ENCODE data around the gene KHK.

KHK gene

DNA sequence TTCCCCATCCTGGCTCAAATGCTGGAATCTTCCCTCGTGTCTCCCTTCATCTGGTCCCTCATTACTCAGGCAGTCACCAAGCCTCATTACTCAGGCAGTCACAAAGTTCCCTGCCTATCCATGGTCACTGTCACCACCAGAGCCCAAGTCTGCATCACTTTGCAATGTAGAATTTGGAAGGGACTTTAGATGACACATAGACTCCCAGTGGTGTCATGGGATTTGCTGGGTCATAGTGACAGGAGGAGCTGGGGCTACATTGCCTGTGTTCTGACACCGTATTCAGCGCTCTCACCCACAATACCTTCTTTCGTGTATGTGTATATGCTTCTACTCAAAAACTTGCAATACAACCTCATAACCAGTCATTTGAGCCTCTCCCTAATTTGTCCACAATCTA lies 10.2 kb upstream of the KHK start:
- Histone ChIP-seq H3K27me3 (no peaks in the 10 kb centered on the region), H4K20me1 (no peaks in the 10 kb centered on the region), H3K4me1 (peaks cover 70 to 94% (median 78%) of the 10 kb centered on the region in 10 experiments), H3K4me2 (peak overlapping the region; percentile 93 to 100 (median 99)), H3K9me3 (replicated peaks in 1 of 11) (no peaks in the 10 kb centered on the region), H3K27ac (peak overlapping the region in 9 of 11 experiments; percentile 81 to 93 (median 91); a peak in 18 of 22 replicates), H3K9ac (peak overlapping the region in 6 of 11 experiments; percentile 55 to 72 (median 68); a peak in 10 of 22 replicates), H3K4me3 (no peak overlapping the region), H3K36me3 (peaks cover 0 to 7% (median 0%) of the 10 kb centered on the region in 11 experiments; a peak in 5 of 22 replicates)
- TF ChIP-seq Cebpa-rat (IDR thresholded peaks at IDR 0.05) = no peak

DNA sequence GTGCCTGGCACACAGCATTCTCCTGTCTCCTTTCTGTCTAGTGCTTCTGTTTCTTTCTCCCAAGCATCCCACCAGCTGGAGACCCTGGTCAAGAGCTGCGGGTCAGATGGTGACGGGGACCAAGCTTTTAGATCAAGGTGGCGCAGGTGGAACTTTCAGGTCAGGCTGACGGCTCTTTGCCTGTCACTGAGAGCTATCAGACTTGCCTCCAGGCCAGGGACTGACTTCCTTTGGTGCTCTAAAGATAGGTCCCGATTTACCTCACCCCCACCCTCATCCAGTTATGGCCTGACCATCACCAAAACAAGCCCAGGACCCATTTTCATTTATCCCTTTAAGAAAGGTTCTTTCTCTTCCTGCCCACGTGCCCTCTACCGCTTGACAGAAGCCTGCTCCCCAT lies 9.3 kb upstream of the KHK start:
- Histone ChIP-seq H3K27me3 (no peaks in the 10 kb centered on the region), H3K27ac (peak overlapping the region; percentile 80 to 94 (median 88); a peak in 18 of 22 replicates), H3K4me2 (peak overlapping the region; percentile 98 to 100 (median 99)), H3K4me1 (peaks cover 75 to 97% (median 83%) of the 10 kb centered on the region in 10 experiments), H4K20me1 (peaks cover 0 to 9% (median 0%) of the 10 kb centered on the region in 11 experiments; a peak in 9 of 22 replicates), H3K9ac (peak overlapping the region in 7 of 11 experiments; percentile 24 to 91 (median 89); a peak in 9 of 22 replicates), H3K9me3 (replicated peaks in 1 of 11) (no peaks in the 10 kb centered on the region), H3K4me3 (no peak overlapping the region), H3K36me3 (peaks cover under 1 to 14% (median 6%) of the 10 kb centered on the region in 11 experiments; a peak in 20 of 22 replicates)
- TF ChIP-seq Cebpa-rat (IDR thresholded peaks at IDR 0.05) = no peak

DNA sequence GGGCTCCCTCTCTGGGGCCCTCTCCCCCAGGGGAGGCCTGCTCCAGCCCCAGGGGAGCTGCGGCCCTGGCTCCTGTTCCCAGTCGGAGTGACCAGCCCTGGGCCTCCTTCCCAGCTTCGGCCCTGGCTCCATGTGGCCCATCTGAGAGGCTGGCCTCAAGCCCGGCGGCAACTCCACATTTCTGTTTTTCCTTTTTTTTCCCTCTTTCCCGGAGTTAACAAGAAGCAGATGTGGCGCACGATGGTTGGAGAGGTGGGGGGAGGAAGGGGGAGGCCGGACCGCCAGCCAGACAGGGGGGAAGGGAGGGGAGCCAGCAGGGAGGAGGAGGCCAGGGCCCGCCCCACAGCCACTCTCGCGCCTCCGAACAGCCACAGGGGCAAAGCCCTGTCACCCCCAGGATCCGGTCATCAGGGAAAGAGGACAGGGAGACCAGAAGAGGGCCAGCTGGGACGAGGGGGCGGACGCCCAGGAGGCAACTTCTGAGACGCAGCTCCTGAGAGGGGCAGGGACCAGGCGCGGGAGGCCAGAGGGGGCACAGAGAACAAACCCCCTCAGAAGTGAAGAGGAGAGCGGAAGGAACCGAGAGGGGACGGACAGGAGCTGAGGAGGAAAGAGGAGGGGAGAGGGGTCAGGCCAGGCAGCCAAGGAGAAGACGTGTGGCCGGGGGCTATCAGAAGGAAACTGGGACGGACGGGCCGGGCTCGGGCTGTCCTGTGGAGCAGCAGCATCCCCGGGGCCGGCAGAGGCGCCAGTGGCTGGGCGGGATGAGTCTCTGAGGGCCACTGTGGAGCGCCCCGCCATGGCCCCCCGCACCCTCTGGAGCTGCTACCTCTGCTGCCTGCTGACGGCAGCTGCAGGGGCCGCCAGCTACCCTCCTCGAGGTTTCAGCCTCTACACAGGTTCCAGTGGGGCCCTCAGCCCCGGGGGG lies 8.0 kb upstream of the KHK start, which contains the start of gene EMILIN1:
TSS of gene EMILIN1 (plus strand) at position 349 of the 928 bp plus-strand sequence. CDS start at position 800, 451 bp downstream.
- H3K27me3 ChIP-seq = no peaks in the 10 kb centered on the region
- TF ChIP-seq Cebpa-rat (IDR thresholded peaks at IDR 0.05) = no peak
- peak within 1 kb of the TSS; percentile 86 to 91 (median 90) for H3K9ac ChIP-seq
- peaks cover 75 to 97% (median 83%) of the 10 kb centered on the region in 10 experiments for H3K4me1 ChIP-seq
- H3K27ac ChIP-seq = peak within 1 kb of the TSS; percentile 80 to 94 (median 88)
- H3K4me3 ChIP-seq = peak within 1 kb of the TSS; percentile 73 to 97 (median 82)
- peak within 1 kb of the TSS; percentile 98 to 100 (median 99) for H3K4me2 ChIP-seq
- H4K20me1 ChIP-seq = peaks cover 0 to 22% (median 8%) of the 10 kb centered on the region in 11 experiments; a peak in 12 of 22 replicates
- H3K9me3 ChIP-seq (replicated peaks in 1 of 11) = no peaks in the 10 kb centered on the region
- peaks cover 14 to 27% (median 19%) of the 10 kb centered on the region in 11 experiments; a peak in 21 of 22 replicates for H3K36me3 ChIP-seq

DNA sequence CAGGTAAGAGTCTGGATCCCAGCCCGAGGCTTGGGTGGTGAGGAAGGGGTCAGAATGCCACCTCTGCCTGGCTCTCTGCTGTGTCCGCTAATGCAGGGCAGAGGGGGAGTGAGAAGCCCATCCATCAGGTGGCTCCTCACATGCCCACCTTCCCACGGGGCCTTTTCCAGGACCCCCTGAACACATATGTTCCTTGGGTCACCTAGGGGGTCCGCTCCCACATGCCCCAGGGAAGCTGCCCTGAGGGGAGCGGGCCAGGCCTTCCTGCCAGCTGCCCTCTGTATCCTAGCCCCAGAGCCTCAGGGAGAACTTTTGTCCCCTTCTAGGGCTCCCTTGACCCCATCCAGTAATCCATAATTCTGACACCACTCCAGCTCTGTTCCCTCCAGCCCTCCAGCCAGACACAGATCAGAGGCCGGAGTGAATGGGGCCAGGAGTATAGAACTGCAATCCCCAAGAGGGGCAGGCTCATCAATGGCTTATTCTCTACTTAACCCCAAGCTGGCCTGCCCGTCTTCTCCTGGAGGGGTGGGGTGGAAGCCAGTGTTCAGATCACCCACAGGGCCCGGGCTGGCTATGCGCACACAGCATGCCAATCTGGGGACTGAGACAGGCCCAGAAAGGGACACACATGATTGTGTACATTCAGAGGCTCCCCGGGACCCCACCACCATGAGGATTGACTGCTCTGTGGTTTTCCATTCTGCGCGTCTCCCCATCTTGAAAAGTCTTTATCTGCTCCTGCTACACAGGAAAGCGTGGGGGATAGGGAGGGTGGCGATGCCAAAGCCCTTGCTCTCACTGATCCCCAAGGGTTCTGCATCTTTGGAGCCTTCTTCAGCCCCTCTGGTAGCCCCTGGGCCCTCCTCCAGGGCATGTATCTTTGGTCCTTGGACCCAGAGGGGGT lies 7.1 kb upstream of the KHK start:
- Histone ChIP-seq H3K27ac (peak overlapping the region; percentile 80 to 94 (median 88)), H3K4me2 (peak overlapping the region; percentile 98 to 100 (median 99)), H3K4me3 (peak overlapping the region; percentile 73 to 97 (median 82)), H3K4me1 (peaks cover 75 to 97% (median 83%) of the 10 kb centered on the region in 10 experiments), H3K9me3 (replicated peaks in 1 of 11) (no peaks in the 10 kb centered on the region), H4K20me1 (peaks cover 0 to 31% (median 18%) of the 10 kb centered on the region in 11 experiments; a peak in 13 of 22 replicates), H3K9ac (peak overlapping the region; percentile 86 to 91 (median 90)), H3K36me3 (peaks cover 23 to 36% (median 28%) of the 10 kb centered on the region in 11 experiments), H3K27me3 (no peaks in the 10 kb centered on the region)
- no peak for TF ChIP-seq Cebpa-rat (IDR thresholded peaks at IDR 0.05)

DNA sequence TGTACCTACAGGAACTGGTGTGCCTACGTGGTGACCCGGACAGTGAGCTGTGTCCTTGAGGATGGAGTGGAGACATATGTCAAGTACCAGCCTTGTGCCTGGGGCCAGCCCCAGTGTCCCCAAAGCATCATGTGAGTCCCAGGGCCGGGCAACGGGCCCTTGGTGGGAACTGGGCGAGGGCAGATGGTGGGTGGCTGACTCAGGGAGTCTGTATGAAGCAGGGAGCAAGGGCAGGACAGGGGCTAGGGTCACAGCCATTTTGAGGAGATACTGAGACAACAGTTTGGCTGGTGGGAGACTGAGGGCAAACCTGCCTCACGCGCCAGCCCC lies 6.5 kb upstream of the KHK start:
- TF ChIP-seq Cebpa-rat (IDR thresholded peaks at IDR 0.05) = no peak
- H4K20me1 ChIP-seq = peaks cover 0 to 37% (median 21%) of the 10 kb centered on the region in 11 experiments; a peak in 13 of 22 replicates
- no peaks in the 10 kb centered on the region for H3K27me3 ChIP-seq
- peak overlapping the region; percentile 86 to 91 (median 90) for H3K9ac ChIP-seq
- H3K36me3 ChIP-seq = peaks cover 24 to 43% (median 31%) of the 10 kb centered on the region in 11 experiments
- H3K4me3 ChIP-seq = peak overlapping the region; percentile 73 to 97 (median 82)
- H3K4me2 ChIP-seq = peak overlapping the region; percentile 98 to 100 (median 99)
- no peaks in the 10 kb centered on the region for H3K9me3 ChIP-seq (replicated peaks in 1 of 11)
- H3K4me1 ChIP-seq = peaks cover 75 to 97% (median 83%) of the 10 kb centered on the region in 10 experiments
- peak overlapping the region; percentile 80 to 94 (median 88) for H3K27ac ChIP-seq

DNA sequence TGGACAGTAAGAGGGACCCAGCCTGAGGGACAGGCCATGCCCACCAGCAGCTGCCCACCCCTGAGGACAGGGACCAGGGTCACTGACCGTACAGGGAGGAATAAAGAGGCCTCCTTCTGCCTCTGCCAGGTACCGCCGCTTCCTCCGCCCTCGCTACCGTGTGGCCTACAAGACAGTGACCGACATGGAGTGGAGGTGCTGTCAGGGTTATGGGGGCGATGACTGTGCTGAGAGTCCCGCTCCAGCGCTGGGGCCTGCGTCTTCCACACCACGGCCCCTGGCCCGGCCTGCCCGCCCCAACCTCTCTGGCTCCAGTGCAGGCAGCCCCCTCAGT lies 6.0 kb upstream of the KHK start:
- H3K27ac ChIP-seq = peak overlapping the region; percentile 80 to 94 (median 88)
- H3K4me3 ChIP-seq = peak overlapping the region; percentile 73 to 97 (median 82)
- no peaks in the 10 kb centered on the region for H3K27me3 ChIP-seq
- peaks cover 24 to 47% (median 31%) of the 10 kb centered on the region in 11 experiments for H3K36me3 ChIP-seq
- H3K4me2 ChIP-seq = peak overlapping the region; percentile 98 to 100 (median 99)
- H3K4me1 ChIP-seq = peaks cover 75 to 97% (median 83%) of the 10 kb centered on the region in 10 experiments
- peaks cover 0 to 42% (median 26%) of the 10 kb centered on the region in 11 experiments; a peak in 13 of 22 replicates for H4K20me1 ChIP-seq
- no peaks in the 10 kb centered on the region for H3K9me3 ChIP-seq (replicated peaks in 1 of 11)
- H3K9ac ChIP-seq = peak overlapping the region; percentile 86 to 91 (median 90)
- TF ChIP-seq Cebpa-rat (IDR thresholded peaks at IDR 0.05) = no peak

DNA sequence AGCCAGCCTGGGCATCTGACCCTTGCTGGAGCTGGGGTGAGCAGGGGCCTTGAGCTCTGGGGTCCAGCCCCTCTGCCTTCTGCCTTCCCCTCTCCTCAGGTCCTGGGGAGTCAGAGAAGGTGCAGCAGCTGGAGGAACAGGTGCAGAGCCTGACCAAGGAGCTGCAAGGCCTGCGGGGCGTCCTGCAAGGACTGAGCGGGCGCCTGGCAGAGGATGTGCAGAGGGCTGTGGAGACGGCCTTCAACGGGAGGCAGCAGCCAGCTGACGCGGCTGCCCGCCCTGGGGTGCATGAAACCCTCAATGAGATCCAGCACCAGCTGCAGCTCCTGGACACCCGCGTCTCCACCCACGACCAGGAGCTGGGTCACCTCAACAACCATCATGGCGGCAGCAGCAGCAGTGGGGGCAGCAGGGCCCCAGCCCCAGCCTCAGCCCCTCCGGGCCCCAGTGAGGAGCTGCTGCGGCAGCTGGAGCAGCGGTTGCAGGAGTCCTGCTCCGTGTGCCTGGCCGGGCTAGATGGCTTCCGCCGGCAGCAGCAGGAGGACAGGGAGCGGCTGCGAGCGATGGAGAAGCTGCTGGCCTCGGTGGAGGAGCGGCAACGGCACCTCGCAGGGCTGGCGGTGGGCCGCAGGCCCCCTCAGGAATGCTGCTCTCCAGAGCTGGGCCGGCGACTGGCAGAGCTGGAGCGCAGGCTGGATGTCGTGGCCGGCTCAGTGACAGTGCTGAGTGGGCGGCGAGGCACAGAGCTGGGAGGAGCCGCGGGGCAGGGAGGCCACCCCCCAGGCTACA lies 4.4 kb upstream of the KHK start:
- Histone ChIP-seq H3K4me1 (peaks cover 70 to 92% (median 78%) of the 10 kb centered on the region in 10 experiments), H3K36me3 (peaks cover 24 to 47% (median 31%) of the 10 kb centered on the region in 11 experiments), H3K9me3 (replicated peaks in 1 of 11) (no peaks in the 10 kb centered on the region), H3K27ac (peak overlapping the region; percentile 38 to 92 (median 82); a peak in 21 of 22 replicates), H4K20me1 (peaks cover 0 to 53% (median 27%) of the 10 kb centered on the region in 11 experiments; a peak in 13 of 22 replicates), H3K4me3 (peak overlapping the region; percentile 35 to 65 (median 52); a peak in 19 of 20 replicates), H3K9ac (peak overlapping the region; percentile 64 to 89 (median 77); a peak in 21 of 22 replicates), H3K27me3 (no peaks in the 10 kb centered on the region), H3K4me2 (peak overlapping the region; percentile 88 to 100 (median 99))
- no peak for TF ChIP-seq Cebpa-rat (IDR thresholded peaks at IDR 0.05)
